GM21367 (cell line): Measurements from ENCODE around the gene DGKD.
"Not testable (repeated sequence)": the region's sequence is repeated elsewhere in the genome, so short reads cannot be mapped to it uniquely, and the experiment has no call there.

ENCODE experiments used
- ATAC-seq: cut with Tn5 transposase; IDR thresholded peaks from one replicate; pipeline ENCODE4 v1.9.1; 2021; ENCODE audit not compliant: unreplicated experiment

Gene DGKD

DNA sequence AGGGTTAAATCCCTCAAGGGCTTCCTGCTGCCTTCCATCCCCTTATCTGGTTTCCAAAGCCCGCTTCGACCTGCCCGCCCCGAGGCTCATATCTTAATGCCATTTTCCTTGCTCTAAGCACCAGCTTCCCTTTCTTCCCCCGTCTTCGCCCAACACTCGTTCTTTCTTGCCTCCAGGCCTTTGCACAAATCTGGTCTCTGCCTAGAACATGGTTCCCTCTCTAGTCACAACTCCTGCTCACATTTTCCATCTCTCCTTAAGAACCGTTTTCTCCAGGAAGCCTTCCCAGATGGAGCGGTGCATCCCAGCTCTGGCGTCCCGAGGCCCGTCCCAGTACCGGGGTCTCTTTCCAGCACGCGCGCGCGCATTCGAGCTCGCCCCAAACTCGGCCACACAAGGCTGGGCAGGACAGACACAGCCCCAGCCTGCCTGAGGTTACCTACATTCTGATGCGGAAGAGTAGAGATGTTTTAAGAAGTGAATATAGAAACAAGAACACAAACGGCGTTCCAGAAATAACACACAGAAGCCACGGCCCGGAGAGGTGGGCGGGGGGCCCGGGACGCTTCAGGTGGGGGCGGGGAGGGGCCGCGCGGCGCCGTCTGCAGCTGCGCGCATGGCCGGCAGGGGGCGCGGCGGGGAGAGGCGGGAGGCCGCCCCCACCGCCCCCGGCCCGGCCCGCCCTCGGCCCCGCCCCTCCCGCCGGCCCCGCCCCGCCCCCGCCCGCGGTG, at the start of gene DGKD:
Gene DGKD (plus strand): TSS at position 726 of the 731 bp plus-strand sequence. CDS start 25 bp downstream, outside the sequence.
- no peak for ATAC-seq

DNA sequence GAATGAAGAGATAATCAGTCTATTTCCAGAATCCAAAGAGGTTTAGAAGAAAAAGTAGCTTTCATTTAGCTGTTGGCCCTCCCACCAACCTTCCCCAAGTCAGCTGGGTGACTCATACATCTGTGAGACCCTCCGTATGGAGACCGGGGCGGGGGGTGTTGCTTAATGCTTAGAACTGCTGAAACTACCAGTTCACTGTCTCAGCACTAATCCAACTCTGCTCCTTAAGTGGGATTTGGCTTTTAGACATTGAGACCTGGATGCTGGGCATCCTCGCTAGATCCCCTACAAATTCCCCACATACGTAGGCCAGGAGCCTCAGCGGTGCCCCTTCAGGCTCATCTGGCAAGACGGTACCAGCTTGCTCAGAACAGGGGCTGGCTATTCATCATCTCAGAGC, 46.7 kb upstream of the DGKD start, which contains the start of gene SAG:
Gene SAG (plus strand): TSS at position 252 of the 400 bp plus-strand sequence. CDS start 1,374 bp downstream, outside the sequence.
- ATAC-seq, result no peak

DNA sequence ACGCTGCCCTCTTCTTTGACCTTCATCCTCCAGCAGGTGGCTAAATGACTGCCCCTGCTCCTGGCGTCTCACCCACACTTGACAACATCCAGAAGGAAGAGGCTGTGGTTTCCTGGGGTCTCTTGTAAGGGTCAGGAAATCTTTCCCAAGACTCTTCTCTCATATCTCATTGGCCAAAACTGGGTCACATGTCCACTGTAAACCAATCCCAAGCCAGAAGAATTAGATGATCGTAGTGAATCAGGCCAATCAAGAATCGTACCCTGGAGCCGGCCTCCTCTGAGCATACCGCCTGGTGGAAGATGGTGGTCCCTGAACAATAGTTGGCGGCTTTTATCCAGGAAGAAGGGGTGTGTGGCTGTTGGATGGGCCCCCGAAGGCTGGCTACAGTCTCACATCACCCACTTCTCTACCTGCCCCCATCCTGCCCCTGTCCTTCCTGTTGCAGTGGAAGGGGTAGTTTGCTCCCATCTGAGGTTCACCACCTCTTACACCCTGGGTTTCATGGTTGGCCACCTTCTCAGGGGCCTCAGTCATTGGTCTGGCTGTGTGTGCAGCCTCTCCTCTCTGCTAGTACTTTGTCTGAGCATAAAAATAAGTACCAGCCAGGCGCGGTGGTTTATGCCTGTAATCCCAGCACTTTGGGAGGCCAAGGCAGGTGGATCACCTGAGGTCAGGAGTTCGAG, 42.9 kb upstream of the DGKD start:
- ATAC-seq, result no peak

GRCh38 chr2:233312874-233313273, 41.4 kb upstream of the DGKD start:
- no peak for ATAC-seq

DNA sequence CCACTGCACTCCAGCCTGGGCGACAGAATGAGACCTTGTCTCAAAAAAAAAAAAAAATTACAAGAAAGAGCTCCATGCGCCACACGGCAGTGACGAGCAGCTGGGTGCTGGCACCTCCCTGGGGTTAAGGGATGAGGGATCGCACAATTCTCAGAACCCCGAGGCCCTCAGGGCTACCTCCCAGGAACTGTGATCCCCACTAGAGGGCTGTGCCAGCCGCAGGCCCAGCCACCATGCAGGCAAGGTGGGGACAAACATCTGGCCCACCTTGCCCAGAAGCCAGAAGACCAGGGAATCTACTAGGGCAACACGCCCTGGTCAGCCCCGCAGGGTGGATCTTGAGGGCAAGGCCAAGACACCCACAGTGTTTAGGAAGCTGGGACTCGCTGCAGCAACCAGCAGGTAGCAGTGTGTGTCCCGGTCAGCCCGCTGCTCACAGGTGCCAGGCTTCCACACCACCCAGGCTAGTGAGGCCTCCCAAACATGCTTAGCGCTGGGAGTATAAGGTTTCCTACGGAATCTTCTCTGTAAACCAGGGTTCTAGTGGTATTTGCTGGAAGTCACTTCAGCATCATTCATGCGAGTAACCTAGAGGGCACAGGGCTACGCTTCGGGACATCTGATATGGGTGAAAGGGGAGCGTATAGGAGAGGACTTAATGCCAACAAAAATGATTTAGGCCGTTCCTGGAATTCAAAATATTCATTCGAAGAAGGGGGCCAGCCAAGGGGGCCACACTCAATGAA, 39.9 kb upstream of the DGKD start:
- no peak for ATAC-seq

DNA sequence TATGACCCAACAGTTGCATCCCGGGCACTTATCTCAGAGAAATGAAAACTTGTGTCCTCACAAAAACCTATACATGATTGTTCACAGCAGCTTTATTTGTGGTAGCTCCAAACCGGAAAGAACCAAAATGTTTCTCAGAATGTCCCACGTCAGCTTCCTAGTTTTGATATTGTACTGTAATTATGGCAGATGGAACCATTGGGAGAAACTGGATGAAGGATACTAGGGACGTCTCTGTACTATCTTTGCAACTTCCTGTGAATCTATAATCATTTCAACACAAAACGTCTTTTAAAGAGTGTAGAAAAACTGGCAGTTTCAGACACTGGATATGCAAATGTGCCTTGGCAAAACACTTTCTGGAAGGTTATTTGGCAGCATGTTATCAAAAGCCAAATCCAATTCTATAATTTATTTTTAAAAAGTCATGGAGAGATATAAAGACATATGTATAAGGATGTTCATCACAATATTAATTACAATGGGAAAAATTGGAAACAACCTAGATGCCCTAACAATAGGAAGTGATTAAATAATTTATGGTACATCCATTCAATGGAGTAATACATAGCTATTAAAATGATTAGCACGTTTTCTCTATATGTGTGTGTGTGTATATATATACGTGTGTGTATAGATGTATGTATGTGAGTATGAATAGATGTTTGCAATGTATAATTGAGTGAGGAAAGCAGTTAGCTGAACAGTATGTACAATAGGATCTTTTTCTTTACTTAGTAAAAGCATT, 36.9 kb upstream of the DGKD start:
- no peak for ATAC-seq

DNA sequence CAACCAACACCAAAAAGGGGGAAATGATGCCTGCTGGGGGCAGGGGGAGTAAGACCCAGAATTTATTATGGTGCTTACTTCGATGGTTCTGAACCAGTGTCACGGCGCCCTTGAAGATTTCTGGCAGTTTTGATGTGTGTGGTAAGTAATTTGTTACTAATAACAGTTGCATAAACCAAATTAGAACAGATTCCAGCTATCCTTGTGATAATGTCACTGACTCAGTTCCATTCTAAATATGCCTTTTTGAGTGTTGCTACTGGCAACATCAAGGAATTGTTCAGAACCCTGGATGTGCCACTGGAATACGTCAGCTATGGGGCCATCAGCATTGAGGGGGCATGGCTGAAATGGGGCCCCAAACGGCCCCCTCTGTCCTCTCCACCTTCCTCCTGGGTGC, 35.0 kb upstream of the DGKD start:
- ATAC-seq, result no peak

DNA sequence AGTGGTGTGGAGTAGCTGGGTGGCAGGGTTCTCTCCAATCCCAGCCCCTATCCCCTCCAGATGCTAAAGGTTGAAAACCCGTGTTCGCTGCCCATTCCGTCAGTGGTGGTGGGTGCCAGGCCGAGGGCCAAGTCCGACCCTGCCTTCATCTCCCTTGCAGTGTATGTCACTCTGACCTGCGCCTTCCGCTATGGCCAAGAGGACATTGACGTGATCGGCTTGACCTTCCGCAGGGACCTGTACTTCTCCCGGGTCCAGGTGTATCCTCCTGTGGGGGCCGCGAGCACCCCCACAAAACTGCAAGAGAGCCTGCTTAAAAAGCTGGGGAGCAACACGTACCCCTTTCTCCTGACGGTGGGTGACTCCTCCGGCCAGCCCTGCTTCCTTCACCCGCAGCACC, 33.8 kb upstream of the DGKD start:
- no peak for ATAC-seq

GRCh38 chr2:233321166-233321565, 33.1 kb upstream of the DGKD start:
- no peak for ATAC-seq

DNA sequence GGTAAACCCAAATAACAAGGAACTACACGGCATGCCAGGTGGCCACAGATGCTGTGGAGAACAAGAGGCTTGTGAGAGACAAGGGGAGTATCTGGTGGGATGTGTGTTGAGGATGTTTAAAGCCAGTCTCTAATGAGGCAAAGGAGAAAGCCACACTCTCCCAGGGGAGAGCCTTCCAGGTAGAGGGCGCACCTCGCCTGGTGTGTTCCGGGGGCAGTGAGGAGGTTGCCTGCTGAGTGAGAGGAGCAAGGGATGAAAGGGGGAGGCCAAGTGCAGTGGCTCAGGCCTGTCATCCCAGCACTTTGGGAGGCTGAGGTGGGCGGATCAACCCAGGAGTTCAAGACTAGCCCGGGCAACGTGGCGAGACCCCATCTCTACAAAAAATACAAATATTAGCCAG, 30.4 kb upstream of the DGKD start:
- ATAC-seq, result no peak

GRCh38 chr2:233325256-233325655, 29.0 kb upstream of the DGKD start:
- no peak for ATAC-seq

GRCh38 chr2:233325814-233326213, 28.5 kb upstream of the DGKD start:
- no peak for ATAC-seq

- ATAC-seq, result no peak
These were observed 27.8 kb upstream of the DGKD start for GRCh38 chr2:233326500-233326899.

DNA sequence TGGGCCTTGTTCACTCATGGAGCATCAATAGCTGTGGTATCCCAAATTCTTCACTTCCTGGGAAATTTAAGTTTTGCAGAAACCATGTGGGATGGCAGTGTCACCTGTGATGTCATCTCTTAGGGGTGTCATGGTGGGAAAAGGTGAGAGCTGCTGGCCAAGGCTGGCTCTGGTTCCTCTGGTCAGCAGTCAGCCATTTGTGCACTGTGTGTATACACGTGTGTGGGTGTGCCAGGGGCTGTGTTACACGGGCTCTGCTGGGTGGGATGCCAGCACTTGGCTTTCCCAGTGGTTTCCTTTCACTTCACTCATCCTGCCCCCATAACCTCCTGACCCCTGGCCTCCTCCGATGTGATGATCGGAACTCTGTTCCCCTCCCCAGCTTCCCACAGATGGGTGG, 25.4 kb upstream of the DGKD start:
- no peak for ATAC-seq

DNA sequence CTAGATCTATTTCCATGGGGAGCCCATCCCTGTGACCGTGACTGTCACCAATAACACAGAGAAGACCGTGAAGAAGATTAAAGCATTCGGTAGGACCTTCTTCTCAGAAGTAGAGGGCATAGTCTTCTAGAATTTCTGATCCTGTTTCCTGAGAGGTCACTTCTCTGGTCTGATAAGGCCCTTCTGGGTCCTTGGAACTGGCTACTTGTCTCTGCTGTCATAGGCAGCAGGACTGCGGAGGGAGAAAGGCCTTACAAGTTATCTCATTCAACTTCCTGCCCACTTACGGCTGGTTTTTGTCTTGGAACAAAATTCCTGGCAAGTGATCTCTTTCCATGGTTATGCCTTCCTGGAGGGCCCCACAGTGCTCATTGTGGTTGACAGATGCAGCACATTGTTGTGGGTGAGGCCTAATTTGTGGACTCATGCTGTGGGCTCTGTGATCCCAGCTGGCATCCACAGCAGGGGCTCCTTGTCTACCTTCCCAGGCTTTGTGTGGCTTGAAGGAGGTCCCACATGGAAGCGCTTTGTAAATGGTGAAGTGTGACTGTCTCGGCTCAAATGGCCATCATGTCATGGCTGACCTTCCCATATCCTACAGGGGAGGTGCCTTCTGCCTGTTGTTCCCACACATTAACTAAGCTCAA, 24.7 kb upstream of the DGKD start:
- no peak for ATAC-seq

DNA sequence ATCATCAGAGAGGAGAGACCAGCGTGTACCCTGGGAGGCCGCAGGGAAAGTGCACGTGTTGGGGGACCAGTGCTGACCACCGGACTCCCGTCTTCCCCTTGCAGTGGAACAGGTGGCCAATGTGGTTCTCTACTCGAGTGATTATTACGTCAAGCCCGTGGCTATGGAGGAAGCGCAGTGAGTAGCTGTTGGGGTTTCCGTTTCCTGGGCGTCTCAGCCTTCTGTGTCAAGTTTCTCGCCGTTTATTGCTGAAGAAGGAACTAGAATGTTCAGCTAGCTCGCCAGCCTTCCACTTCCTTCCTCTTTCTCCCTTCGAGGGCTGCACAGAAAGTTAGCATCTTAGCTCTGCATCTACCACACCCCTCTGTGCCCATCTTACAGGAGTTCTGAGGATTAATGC, 22.8 kb upstream of the DGKD start:
- peak; percentile 83 for ATAC-seq

DNA sequence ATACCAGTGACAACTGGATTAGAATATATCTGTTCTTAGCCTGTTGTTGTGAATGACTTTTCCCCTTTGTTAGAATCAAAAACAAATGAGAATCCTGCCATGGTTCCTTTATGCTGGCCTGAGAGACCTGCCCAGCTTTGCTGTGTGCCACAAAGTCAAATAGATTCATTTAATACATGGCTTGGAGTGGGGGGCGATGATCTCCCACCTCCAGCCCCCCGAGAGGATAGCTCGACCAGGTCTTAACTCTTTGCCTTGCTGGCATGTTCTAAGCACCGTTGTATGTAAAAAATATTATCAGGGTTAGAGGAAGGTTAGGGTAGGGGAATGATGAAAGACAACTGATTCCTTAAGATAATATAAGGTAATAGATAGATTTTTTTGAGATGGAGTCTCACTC, 22.2 kb upstream of the DGKD start:
- no peak for ATAC-seq

- ATAC-seq, result no peak
These were observed 19.4 kb upstream of the DGKD start for GRCh38 chr2:233334915-233335314.

DNA sequence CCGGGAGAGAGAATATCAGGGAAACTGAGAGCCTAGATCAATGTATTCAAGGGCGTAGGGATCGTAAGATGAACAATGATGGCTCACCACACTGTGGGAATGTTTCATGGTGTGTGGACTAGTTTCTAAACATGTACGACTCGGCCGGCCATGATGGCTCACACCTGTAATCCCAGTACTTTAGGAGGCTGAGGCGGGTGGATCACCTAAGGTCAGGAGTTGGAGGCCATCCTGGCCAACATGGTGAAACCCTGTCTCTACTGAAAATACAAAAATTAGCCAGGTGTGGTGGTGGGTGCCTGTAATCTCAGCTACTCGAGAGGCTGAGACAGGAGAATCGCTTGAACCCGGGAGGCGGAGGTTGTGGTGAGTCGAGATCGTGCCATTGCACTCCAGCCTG, 18.2 kb upstream of the DGKD start:
- not testable (repeated sequence) for ATAC-seq

GRCh38 chr2:233336541-233336940, 17.8 kb upstream of the DGKD start:
- no peak for ATAC-seq

GRCh38 chr2:233338046-233338445, 16.2 kb upstream of the DGKD start:
- ATAC-seq, result no peak
